HepG2 (cell line): ENCODE results near the gene RPL23. TPM values are rescaled to one million over a fixed set of nuclear protein-coding genes. Genes with fewer than 3 reads are reported as not detected.

Experiments
- ARID5B ChIP-seq: IDR thresholded peaks from 2 replicates; pipeline ENCODE4 v1.4.0; 2020; ENCODE audit warnings: mild to moderate bottlenecking, missing genetic modification reagents
- HDAC1 ChIP-seq: sonication (generic); formaldehyde crosslinking; IDR thresholded peaks from 2 replicates; pipeline ENCODE4 v1.5.1; 2020; ENCODE audit warnings: mild to moderate bottlenecking, missing genetic modification reagents
- HIC2 ChIP-seq: sonication (generic); formaldehyde crosslinking; IDR thresholded peaks from 2 replicates; pipeline ENCODE4 v1.9.0; 2022; ENCODE audit warnings: low read depth, missing genetic modification reagents
- HNF4G ChIP-seq, 2 experiments: sonication (generic) in 1 of 2; formaldehyde crosslinking in 1 of 2; IDR thresholded peaks; 2 replicates each; pipeline versions ENCODE4 v1.4.0 to v1.6.1; 2011 to 2020; ENCODE audit warnings: borderline replicate concordance in 2 of 2, low read depth in 2 of 2, mild to moderate bottlenecking in 2 of 2, low read length in 1 of 2, missing genetic modification reagents in 1 of 2, moderate library complexity in 1 of 2
- HOXD1 ChIP-seq: sonication (generic); formaldehyde crosslinking; IDR thresholded peaks from 2 replicates; pipeline ENCODE4 v1.5.0; 2020; ENCODE audit warnings: missing genetic modification reagents
- MAFF ChIP-seq: IDR thresholded peaks from 2 replicates; pipeline ENCODE4 v1.6.1; 2011; ENCODE audit warnings: low read depth, low read length, improper control_type of control experiment
- MAFK ChIP-seq, 2 experiments: IDR thresholded peaks in 1 of 2; conservative IDR thresholded peaks in 1 of 2; 2 replicates each; pipeline ENCODE4 v1.6.1; 2011; ENCODE audit warnings: improper control_type of control experiment in 2 of 2, low read length in 2 of 2
- NFYB ChIP-seq: sonication (generic); formaldehyde crosslinking; IDR thresholded peaks from 2 replicates; pipeline ENCODE4 v1.4.0; 2020; ENCODE audit warnings: missing genetic modification reagents
- RFXAP ChIP-seq: sonication (generic); formaldehyde crosslinking; IDR thresholded peaks from 2 replicates; pipeline ENCODE4 v1.4.0; 2020; ENCODE audit warnings: missing genetic modification reagents, borderline replicate concordance
- SETDB1 ChIP-seq: sonication (generic); formaldehyde crosslinking; IDR thresholded peaks from 2 replicates; pipeline ENCODE4 v1.5.1; 2020; ENCODE audit warnings: missing genetic modification reagents, mild to moderate bottlenecking, borderline replicate concordance
- SMAD9 ChIP-seq: sonication (generic); formaldehyde crosslinking; IDR thresholded peaks from 2 replicates; pipeline ENCODE4 v1.5.1; 2020; ENCODE audit warnings: mild to moderate bottlenecking, missing genetic modification reagents
- TBP ChIP-seq: sonication (generic); formaldehyde crosslinking; IDR thresholded peaks from 2 replicates; pipeline ENCODE4 v1.5.0; 2020; ENCODE audit warnings: missing genetic modification reagents
- THRA ChIP-seq: sonication (generic); formaldehyde crosslinking; IDR thresholded peaks from 2 replicates; pipeline ENCODE4 v1.4.0; 2020; ENCODE audit warnings: missing genetic modification reagents, borderline replicate concordance
- U2AF1 ChIP-seq: fragments of 200-400 bp; formaldehyde crosslinking; optimal IDR thresholded peaks from 2 replicates; pipeline ENCODE3; 2017; ENCODE audit warnings: mild to moderate bottlenecking, low read depth, low read length
- WIZ ChIP-seq: sonication (generic); formaldehyde crosslinking; IDR thresholded peaks from 2 replicates; pipeline ENCODE4 v1.5.1; 2020; ENCODE audit warnings: mild to moderate bottlenecking, missing genetic modification reagents
- ZBTB44 ChIP-seq: sonication (generic); formaldehyde crosslinking; IDR thresholded peaks from 2 replicates; pipeline ENCODE4 v1.4.0; 2020; ENCODE audit warnings: missing genetic modification reagents
- ZMYM2 ChIP-seq: sonication (generic); formaldehyde crosslinking; IDR thresholded peaks from 2 replicates; pipeline ENCODE4 v1.8.0; 2022; ENCODE audit warnings: mild to moderate bottlenecking, missing genetic modification reagents
- ZNF3 ChIP-seq: IDR thresholded peaks from 2 replicates; pipeline ENCODE4 v1.7.0; 2017; ENCODE audit warnings: inconsistent platforms
- ZNF546 ChIP-seq: sonication (generic); formaldehyde crosslinking; conservative IDR thresholded peaks from 2 replicates; pipeline ENCODE4 v1.8.1; 2023; ENCODE audit warnings: mild to moderate bottlenecking, missing genetic modification reagents
- ZNF879 ChIP-seq: sonication (generic); formaldehyde crosslinking; IDR thresholded peaks from 2 replicates; pipeline ENCODE4 v1.8.1; 2023; ENCODE audit warnings: missing genetic modification reagents
- ZNF891 ChIP-seq: sonication (generic); formaldehyde crosslinking; IDR thresholded peaks from 2 replicates; pipeline ENCODE4 v1.5.0; 2020; ENCODE audit warnings: mild to moderate bottlenecking, missing genetic modification reagents
- polyA plus RNA-seq, 8 experiments: library from polyadenylated mRNA; depleted of rRNA in 3 of 8; stranded (reverse) in 7 of 8; unstranded in 1 of 8; fragments of >200 nt; fragmentation: Illumina TruSeq in 4 of 8; extraction: Trizol in 4 of 8; gene quantifications; 2 replicates each; pipeline versions ENCODE4 v1.2.1 to v1.2.3, GENCODE V29; 2011 to 2016; ENCODE audit warnings: low read depth in 4 of 8, missing spikeins in 1 of 8, mixed read lengths in 1 of 8; ENCODE audit not compliant: insufficient read depth in 1 of 8
- total RNA-seq, 5 experiments: library from RNA; depleted of rRNA; stranded (reverse); fragments of >200 nt; fragmentation: Illumina TruSeq; extraction: Trizol; gene quantifications; 2 replicates each; pipeline ENCODE4 v1.2.3, GENCODE V29; 2016; ENCODE audit warnings: low read depth in 1 of 5

The RPL23 gene
- total and polyA plus RNA-seq, 2 of the 13 experiments (the other 11 are each of a cell fraction or from before 2014, with no cell fraction given) = 2,790 to 4,860 TPM

GRCh38 chr17:38870259-38871165 lies 17.0 kb upstream of the RPL23 start (continued):
- TF ChIP-seq MAFK (conservative IDR thresholded peaks at IDR 0.05 in 1 of 2, IDR thresholded peaks at IDR 0.05 in 1 of 2; ENCODE audit: low read length in 2 of 2) (no peak), ZMYM2 (CRISPR knock-in tag) (no peak), ZBTB44 (CRISPR knock-in tag) (no peak), HOXD1 (CRISPR knock-in tag) (no peak; the same call in 1 of the 2 replicates), HNF4G (IDR thresholded peaks at IDR 0.05; ENCODE audit: borderline replicate concordance, low read depth, low read length) (no peak), HNF4G (CRISPR knock-in tag; IDR thresholded peaks at IDR 0.05; ENCODE audit: borderline replicate concordance, low read depth) (no peak; the same call in 1 of the 2 replicates), TBP (CRISPR knock-in tag) (no peak), SMAD9 (no peak), NFYB (no peak), ZNF3 (CRISPR knock-in tag) (no peak), HDAC1 (CRISPR knock-in tag) (peak; percentile 52), ZNF891 (CRISPR knock-in tag) (peak; percentile 62), WIZ (CRISPR knock-in tag) (no peak), ZNF879 (CRISPR knock-in tag) (peak; percentile 56; the same call in 1 of the 2 replicates), ZNF546 (CRISPR knock-in tag) (no peak), MAFF (no peak), RFXAP (no peak), U2AF1 (no peak), SETDB1 (no peak), THRA (no peak), ARID5B (CRISPR knock-in tag) (no peak), HIC2 (0 out of 2 replicates have a peak, but pooled peaks have one; percentile 8)
